ENCODE results near the gene HECTD1.
"Not testable (repeated sequence)": the region's sequence is repeated elsewhere in the genome, so short reads cannot be mapped to it uniquely, and the experiment has no call there.

HECTD1 gene

DNA sequence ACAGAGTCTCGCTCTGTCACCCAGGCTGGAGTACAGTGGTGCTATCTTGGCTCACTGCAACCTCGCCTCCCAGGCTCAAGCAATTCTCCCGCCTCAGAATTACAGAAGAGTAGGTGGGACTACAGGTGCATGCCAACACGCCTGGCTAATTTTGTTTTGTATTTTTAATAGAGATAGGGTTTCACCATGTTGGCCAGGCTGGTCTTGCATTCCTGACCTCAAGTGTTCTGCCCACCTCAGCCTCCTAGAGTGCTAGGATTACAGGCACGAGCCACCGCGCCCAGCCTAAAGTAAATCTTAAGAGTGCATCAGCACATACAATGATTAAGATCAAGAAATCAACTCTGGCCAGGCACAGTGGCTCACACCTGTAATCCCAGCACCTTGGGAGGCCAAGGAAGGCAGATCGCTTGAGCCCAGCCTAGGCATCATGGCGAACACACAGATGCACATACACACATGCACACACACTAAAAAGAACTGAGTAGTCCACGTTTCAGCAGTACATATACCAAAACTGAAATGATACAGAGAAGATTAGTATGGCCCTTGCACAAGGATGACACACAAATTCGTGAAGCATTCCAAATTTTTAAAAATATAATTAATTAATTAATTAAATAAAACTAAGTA is 65.0 kb downstream of the HECTD1 start:
- no peak for DNase-seq (ENCODE audit: low spot score)

DNA sequence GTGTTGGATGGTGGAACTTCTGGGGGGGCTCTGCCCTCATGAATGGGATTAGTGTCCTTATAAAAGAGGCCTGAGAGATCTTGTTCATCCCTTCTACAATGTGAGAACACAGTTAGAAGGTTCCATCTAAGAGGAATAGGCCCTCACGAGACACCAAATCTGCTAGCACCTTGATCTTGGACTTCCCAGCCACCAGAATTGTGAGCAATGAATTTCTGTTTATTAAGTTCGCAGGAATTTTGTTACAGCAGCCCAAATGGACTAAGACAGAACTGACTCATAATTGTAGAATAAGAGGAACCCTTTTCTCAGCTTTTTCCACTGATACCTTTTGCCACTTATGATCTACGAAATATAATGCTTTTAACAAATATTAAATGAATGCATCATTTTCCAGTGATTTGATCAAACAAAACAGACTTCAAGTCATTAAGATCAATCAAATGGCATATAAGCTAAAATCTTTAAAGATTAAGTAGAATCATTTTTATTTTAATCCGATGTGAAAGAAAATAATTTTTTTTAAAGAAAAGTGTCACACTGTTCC is 68.2 kb downstream of the HECTD1 start:
- no peak for DNase-seq (ENCODE audit: low spot score)

DNA sequence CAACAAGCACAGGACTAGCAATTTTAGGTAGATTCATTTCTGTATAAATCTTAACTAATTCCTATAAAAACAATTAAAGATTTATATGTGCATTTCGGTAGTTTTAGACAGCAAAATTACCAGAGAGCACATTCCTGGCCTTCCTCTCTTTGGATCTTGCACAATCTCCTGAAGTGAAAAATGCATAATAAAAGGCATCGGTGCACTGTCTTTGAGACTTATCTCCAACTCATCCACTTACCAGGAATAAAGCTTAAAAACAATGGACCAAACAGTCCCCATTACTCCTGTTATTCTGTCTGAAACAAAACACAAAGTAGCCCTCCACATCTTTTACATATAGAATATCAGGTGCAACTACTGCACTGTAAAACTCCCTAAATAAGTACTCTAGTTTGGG is 69.3 kb downstream of the HECTD1 start:
- DNase-seq (ENCODE audit: low spot score) = no peak

DNA sequence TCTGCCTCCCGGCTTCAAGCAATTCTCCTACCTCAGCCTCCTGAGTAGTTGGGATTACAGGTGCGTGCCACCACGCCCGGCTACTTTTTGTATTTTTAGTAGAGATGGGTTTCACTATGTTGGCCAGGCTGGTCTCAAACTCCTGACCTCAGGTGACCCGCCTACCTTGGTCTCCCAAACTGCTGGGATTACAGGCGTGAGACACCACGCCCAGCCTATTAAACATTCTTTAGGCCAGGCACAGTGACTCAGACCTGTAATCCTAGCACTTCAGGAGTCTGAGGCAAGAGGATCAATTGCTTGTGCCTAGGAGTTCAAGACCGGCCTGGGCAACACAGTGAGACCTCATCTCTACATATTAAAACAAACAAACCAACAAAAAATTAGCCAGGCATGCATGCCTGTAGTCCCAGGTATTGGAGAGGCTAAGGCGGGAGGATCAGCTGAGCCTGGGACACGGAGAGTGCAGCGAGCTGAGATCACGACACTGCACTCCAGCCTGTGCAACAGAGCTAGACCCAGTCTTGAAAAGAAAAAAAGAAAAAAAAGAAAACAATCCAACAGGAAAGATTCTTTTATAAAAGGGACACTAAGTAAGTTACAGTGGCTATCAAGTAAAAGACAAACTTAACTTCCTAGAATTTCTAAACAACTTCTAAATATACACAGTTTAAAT is 70.2 kb downstream of the HECTD1 start:
- DNase-seq (ENCODE audit: low spot score) = no peak

DNA sequence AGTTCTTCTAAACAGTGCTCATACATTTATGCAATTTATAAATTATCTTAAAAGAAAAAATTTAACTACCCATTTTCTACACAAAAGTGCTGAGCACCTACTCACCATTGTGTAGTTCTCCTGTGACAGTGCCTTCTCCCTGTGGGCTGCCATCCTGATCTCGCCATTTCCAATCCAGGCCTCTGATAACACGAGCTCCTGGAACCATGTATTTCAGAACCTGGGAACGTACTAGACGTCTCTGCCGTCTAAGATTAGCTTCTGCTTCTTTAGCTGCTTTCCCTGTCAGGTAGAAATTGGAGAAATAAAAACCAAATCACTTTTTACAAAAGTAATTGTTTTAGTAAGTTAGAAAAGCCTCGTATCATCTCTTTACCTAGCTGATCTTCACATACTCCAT is 74.5 kb downstream of the HECTD1 start:
- no peak for DNase-seq (ENCODE audit: low spot score)

DNA sequence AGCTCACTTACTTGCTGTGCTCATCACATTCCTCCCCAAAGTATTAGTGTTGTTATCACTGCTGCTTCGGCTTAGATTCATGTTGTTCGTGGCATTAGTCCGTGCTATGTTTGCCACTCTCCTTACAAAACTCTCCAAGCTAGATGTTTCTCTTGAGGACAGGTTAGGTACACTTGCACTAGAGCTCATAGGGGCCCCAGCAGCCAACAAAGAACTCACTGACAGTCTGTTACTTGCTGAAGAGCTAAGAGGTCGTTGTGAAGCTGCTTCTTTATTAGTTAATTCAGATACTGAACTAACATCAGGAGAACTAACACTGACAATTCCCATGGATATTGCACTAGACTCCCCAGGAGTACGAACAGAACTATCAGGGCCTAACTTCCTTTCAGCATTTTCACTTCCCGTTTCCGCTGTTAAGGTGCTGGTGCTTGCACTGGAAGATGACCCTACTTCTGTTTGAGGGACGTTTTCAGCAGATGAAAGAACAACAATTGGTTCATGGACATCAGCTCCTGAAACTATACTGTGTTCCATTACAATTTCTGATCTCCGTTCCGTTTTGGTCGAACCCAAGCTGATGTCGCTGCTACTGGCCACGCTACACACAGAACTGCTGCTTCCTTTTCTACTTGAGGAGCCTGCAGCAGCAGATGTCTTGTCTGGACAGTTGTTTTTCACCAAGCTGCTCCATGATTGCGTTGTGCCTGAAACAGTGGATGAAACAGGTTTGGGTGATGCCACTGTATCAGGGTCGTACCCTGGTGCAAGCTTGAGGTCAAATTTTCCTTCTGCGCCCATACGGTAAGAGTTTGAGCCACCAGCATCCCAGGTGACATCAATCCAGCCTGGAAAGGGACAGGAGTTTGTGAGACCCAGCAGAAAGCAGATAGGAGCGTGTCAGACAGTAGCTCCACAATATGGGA is 78.7 kb downstream of the HECTD1 start:
- peak; percentile 7 for DNase-seq (ENCODE audit: low spot score)

DNA sequence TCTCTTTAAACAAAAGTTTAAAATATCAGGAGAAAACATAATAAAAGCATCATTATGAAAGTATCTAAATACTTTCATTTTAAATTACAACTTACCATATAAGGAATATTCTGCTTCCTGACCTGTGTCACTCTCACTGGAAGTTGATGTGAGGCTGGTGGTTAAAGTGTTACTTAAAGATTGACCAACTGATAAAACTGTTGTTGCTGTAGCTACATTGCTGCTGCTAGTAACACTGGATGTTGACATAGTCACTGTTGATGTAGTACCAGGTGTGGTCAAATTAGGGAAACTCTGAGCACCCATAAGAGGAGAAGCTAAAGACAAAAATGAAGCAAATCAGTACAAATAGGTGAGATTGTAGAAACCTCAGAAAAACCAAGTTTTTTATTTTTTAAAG is 79.9 kb downstream of the HECTD1 start:
- no peak for DNase-seq (ENCODE audit: low spot score)

DNA sequence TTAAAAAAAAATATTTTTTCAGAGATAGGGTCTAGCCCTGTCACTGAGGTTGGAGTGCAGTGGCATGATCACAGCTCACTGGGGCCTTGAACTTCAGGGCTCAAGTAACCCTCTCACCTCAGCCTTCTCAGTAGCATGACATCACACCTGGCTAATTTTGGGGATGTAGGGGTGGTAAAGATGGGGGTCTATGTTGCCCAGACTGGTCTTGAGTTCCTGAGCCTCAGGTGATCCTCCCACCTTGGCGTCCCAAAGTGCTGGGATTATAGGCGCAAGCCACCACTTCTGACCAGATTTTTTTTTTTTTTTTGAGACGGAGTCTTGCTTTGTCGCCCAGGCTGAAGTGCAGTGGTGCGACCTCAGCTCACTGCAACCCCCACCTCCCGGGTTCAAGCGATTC is 80.9 kb downstream of the HECTD1 start:
- DNase-seq (ENCODE audit: low spot score) = no peak

DNA sequence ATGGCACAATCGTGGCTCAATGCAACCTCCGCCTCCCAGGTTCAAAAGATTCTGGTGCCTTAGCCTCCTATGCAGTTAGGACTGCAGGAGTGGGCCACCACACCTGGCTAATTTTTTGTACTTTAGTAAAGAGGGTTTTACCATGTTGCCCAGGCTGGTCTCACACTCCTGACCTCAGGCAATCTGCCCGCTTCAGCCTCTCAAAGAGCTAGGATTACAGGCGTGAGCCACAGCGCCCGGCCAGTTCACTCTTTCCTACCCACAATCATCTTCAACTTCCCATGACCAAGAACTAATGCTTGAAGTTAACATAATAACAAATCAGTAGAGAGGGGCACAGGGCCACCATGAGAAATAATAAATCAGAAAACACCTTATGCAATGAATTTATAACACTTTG is 82.4 kb downstream of the HECTD1 start:
- no peak for DNase-seq (ENCODE audit: low spot score)

DNA sequence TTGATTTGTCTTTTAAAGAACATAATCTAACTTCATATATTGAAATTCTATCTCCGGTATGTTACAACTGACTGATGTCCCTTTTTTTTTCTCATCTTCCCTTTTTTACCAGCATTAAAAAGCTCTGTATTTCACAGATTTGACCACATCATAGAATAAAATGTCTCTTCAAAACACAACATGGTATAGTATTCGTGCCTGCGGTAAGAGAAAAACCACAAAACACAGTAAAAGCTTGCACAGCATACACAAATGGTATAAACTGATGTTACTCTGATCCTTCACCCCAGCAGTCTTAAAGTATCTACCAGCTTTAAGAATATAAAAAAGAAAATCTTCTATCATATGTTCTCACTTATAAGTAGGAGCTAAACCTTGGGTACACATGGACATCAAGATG is 83.4 kb downstream of the HECTD1 start:
- DNase-seq (ENCODE audit: low spot score) = no peak

DNA sequence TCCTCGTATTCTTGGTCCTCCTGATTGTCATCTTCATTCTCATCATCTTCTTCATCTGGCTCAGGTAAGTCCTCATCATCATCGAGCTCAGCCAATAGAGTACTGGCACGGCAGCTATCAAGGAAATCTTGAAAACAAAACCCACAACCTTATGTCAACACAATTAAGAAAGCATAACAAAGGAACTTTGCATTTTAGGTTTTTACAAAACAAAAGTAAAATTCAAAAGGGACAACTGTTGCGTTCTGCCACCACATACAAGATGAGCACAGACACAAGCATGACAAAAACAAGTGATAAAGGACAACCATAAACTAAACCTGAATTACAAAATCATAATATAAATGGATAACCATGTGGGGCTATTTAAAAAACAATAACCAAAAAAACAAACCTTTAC is 84.7 kb downstream of the HECTD1 start:
- DNase-seq (ENCODE audit: low spot score) = no peak

DNA sequence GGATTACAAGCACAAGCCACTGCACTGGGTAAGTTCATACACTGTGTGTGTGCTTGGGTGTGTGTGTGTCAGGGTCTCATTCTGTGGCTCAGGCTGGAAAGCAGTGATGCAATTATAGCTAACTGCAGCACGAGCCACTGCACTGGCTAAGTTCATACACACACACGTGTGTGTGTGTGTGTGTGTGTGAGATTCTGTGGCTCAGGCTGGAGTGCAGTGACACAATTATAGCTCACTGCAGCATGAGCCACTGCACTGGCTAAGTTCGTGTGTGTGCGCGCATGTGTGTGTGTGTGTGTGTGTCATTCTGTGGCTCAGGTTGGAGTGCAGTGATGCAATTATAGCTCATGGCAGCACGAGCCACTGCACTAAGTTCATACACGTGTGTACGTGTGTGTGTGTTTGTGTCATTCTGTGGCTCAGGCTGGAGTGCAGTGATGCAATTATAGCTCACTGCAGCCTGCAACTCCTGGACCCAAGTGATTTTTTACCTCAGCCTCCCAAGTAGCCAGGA is 85.4 kb downstream of the HECTD1 start:
- no peak for DNase-seq (ENCODE audit: low spot score)

DNA sequence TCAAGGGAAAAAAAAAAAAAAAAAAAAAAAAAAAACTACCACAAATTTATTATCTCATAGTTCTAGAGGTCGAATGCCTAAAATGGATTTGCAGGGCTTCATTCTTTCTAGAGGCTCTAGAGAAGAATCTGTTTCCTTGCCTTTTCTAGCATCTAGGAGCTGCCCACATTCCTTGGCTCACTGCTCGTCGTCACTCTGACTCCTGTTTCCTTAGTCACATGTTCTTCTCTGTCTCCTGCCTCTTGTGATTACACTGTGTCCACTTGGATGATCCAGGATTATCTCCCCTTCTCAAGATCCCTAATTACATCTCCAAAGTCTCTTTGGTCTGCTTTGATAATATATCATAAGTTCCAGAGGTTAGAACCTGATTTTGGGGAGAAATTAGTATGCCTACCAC is 88.7 kb downstream of the HECTD1 start:
- DNase-seq (ENCODE audit: low spot score) = no peak

DNA sequence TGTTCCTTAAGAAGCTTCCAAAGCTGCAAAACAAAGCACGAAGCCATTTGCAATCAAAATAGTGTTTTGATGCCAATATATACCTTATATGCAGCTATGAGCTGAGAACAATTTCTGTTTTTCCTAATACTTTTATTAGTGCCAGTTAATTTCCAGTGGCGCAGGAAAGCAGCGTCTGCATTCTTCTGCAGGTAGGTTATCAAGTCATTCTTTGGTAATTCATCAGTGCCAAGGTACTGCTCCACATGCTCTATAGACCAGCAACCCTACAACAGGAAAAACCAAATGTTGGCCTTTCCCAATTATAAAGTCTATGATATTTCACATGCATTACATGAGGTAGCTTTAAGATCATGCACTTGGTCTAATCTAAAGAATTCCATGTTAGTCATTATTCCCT is 93.8 kb downstream of the HECTD1 start:
- no peak for DNase-seq (ENCODE audit: low spot score)

DNA sequence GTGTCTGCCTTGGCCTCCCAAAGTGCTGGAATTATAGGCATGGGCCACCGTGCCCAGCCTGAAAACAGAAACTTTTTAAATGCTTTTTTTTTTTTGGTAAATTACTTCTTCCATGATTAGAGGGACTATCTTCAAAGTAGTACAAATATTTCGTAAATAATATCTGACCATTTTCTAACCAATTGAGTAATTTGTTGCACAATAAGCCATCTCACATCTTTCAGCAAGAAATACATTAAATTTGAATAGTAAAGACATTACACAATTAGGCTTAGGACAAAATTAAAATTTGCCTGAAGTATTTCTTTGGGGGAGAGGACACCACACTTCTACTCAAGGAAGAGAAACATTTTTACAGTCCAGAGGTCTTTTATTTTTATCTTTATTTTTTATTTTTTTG is 96.7 kb downstream of the HECTD1 start:
- no peak for DNase-seq (ENCODE audit: low spot score)

DNA sequence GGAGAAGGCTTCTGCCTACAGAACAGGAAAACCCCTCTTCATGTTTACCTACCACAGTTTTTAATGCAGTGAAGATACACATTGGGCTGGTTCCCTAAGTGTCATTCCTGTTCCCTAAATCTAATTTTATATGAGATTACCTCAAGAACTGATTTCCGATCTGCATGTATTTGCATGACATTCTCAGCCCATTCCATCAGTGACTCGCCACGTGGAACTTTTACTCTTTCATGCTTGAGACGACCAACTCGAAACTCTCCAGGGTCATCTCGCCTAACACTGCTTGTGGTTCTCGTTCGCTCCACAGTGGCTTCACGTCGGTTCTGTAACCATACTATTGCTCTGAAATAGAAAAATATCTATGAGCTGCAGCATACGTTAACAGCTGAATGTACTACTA is 98.3 kb downstream of the HECTD1 start:
- DNase-seq (ENCODE audit: low spot score) = no peak

DNA sequence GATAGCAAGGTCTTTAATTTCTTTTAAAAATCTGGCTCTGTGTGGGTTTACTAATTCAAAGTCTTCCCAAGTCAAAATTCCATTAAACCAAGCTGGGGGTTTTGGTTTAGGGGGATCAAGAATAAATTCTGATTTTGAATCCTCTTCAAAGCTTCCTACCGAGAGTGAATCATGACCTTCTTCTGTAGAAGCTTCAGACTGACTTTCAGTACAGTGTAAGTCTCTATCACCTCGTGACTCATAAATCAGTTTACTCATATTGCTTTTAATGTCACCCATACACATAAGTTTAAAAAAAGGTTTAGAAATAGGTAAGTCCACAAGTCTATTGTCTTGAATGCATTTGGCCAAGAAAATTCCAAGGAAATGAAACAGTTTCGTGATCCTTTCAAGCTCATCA is 100.8 kb downstream of the HECTD1 start:
- DNase-seq (ENCODE audit: low spot score) = no peak

DNA sequence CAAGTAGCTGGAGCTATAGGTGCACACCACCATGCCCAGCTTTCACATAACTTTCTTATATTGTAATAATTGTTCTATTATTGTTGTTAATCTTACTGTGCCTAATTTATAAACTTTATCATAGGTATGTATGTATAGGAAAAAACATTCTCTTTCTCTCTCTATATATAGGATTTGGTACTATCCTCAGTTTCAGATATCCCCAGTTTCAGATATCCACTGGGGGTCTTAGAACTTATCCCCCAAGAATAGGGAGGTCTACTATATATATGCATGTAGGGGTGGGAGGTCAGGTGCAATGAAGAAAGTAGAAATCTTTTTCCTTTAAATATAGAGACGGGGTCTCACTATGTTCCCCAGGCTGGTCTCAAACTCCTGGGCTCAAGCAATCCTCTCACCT is 110.5 kb downstream of the HECTD1 start:
- no peak for DNase-seq (ENCODE audit: low spot score)

DNA sequence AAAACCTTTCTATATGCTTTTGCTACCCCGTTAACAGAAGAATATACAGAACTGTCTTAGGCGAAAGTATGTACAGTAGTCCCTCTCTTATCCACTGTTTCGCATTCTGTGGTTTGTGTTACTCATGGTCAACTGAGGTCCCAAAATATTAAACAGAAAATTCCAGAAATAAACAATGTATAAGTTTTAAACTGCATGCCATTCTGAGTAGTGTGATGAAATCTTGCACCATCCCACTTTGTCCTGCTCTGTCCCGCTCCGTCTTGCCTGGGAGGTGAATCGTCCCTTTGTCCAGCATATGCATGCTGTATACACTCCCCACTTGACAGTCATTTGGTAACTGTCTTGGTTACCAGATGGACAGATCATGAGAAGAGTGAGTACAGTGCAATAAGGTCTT is 111.3 kb downstream of the HECTD1 start:
- DNase-seq (ENCODE audit: low spot score) = no peak

DNA sequence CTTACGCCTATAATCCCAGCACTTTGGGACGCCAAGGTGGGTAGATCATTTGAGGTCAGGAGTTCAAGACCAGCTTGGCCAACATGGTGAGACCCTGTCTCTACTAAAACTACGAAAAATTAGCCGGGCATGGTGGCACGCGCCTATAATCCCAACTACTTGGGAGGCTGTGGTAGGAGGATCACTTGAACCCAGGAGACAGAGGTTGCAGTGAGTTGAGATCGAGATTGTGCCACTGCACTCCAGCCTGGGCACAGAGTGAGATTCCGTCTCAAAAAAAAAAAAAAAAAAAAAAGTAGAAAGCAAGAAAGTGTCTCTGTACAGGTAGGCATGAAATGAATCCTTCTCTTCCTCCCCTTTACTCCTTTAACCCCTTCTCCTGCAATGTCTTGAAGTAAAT is 111.8 kb downstream of the HECTD1 start:
- not testable (repeated sequence) for DNase-seq (ENCODE audit: low spot score)

DNA sequence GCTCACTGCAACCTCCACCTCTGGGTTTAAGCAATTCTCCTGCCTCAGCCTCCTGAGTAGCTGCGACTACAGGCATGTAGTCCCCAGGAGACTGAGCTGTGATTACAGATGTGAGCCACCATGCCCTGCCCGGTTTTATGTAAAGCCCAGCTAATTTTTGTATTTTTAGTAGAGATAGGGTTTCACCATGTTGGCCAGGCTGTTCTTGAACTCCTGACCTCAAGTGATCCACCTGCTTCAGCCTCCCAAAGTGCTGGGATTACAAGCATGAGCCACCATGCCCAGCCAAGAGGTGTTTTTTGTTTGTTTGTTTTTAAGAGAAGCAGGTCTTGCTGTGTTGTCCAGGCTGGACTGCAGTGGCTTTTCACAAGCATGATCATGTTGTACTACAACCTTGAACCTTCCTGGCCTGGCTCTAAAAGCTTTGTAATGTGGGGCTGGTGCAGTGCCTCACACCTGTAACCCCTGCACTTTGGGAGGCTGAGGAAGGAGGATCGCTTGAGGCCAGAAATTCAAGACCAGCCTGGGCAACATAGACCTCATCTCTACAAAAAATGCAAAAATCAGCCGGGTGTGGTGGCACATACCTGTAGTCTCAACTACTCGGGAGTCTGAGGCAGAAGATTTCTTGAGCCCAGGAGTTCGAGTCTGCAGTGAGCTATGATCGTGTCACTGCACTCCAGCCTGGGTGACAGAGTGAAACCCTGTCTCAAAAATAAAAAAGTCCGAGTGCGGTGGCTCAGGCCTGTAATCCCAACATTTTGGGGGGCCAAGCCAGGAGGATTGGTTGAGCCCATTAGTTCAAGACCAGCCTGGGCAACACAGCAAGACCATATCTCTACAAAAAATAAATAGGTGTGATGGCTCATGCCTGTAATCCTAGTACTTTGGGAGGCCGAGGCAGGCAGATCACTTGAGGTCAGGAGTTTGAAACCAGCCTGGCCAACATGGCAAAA is 113.4 kb downstream of the HECTD1 start:
- DNase-seq (ENCODE audit: low spot score) = not testable (repeated sequence)

All from putamen (tissue), 1 donor.